ENCODE results near the gene CAMTA1.

The CAMTA1 gene

DNA sequence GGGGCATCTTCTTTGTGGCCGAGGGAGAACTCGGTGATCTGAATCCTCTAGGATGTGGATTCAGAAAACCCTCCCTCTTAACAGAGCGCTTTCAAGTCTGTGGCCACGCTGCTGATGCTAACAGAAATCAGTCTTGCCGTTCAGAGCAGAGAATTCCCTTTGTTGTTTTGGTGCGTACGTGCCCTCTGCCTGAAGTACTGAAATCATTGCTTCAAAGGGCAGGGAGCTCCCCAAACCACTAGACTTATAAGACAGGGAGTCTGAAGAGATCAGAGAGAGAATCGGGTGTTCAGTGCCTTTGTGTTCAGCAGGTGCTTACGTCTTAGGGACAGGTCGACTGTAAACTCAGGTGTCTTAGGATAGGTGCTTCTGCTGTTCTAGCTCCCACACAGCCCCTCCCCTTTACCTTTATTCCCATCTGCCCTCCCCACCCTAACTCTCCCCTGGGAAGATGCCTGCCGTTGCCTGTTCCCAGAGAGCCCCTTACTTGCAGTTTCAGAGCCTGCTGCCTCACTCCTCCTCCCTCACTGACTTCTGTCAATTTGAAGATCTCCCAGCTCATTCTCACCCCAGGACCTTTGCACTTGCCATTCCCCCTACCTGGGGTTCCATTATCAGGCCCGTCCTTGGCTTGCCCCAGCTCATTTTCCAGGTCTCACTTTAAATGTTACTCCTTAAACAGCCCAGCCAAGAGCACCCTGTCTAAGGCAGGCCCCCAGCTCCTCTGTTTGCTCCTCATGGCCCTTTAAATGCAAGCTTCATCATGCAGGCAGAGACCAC lies 143.0 kb downstream of the CAMTA1 start:
- no peak for DNase-seq (ENCODE audit: low read depth in 2 of 2)

DNA sequence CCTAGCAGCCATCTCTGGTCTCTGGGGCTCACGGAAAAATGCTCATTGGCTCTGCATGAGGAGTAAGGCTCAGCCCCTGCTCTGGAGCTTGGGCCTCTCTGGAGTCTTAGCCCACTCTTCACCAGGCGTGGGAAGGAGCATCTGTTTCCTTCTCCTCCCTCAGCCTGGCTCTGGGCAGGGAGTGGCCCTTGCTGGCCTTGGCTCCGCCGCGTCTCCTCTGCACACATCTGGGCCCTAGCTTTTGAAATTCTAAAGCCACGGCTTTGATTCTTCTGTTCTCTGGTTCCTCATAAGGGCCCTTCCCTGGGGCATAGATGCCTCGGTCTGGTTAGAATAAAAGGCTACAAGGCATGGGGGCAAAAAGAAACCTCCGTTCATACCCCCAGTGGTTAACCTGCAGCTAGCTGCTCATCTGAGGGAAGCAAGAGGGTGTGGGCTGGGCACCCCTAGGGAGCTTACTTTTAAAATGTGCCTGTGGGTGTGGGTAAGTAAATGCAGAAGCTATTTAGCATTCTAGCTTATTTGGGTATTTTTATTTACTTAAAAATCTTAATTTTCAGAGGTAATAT lies 145.6 kb downstream of the CAMTA1 start:
- no peak for DNase-seq (ENCODE audit: low read depth in 2 of 2)

GRCh38 chr1:6935361-6935883 lies 150.2 kb downstream of the CAMTA1 start:
- no peak for DNase-seq (ENCODE audit: low read depth in 2 of 2)

DNA sequence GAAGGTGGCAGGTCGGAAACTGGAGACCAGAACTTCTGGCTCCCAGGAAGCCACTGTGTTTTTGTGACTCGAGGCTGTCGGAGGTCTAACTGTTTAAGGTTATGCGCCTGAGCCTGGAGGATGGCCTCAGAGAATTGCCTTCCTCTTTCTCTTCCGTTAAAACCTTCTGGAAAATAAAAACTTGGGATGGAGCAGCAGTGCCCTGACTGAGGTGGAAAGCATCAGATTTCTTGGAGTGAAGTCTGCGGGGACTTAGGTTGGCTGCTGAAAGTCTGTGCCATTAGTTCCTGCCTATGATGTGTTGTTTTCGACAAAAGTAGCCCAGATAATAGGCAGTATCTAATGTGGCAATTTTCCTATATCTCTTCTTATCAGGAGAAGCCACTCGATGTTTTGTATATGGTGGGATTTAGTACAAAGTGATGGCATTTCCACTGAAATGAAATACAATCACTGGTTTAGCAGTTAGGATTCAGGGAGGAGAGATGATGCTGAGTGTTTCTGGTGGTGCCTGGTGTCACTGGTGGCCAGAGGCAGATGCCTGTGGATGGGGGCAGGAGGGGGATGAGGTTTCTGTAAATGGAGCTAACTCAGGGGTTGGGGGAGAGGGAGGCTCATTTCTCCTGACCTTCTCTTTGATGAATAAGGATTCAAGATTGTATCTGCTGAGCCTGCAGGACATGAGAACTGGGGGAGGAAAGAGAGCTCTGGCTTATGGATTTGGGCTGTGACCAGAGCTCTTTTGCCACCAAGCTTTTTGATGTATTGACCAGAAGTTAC lies 150.8 kb downstream of the CAMTA1 start:
- no peak for DNase-seq (ENCODE audit: low read depth in 2 of 2)

DNA sequence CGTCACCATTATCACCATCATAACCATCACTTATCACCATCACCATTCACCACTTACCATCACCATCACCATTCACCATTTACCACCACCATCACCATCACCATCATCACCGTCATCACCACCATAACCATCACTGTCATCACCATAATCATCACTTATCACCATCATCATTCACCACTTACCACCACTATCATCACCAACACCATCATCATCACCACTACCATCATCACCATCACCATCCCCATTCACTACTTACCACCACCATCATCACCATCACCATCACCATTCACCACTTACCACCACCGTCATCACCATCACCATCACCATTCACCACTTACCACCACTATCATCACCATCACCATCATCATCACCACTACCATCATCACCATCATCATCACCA lies 151.8 kb downstream of the CAMTA1 start:
- no peak for DNase-seq (ENCODE audit: low read depth in 2 of 2)

DNA sequence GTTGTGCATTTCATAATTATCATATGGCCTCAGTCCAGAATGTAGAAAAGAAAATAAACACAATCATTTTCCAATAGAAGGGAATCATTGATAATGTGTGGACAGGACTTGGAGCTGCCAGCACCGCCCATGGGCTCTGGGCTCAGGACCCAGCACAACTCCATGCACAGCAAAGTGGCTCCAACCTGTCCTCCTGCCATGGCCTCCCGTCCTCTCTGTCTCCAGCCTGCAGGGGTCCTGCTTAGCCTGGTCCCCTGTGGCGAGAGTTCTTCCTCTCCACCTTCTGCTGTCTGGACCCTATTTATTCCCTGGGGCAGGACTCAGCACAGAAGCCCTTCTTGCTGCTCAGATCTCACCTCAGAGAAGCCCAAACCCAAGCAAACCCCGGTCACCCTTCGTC lies 154.1 kb downstream of the CAMTA1 start:
- DNase-seq (ENCODE audit: low read depth in 2 of 2) = no peak

DNA sequence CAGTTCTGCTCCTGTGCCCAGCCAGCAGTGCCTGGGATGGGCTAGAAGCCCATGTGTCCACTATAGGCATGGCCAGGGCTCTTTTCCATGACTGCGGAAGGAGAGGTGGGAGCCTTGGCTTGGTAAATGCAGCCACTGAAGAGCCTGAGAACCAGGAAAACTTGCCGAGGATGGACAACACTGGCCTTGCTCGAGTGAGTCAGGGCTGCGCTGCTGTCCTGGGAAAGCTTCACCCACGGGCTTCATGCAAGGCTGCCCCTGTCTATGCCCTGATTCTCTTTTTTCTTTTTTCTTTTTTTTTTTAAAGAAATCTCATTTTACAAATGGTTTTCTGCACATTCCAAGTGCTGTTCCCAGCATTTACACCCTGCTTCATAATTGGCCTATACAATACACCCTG lies 156.5 kb downstream of the CAMTA1 start:
- DNase-seq (ENCODE audit: low read depth in 2 of 2) = no peak

GRCh38 chr1:6942990-6943389 lies 157.7 kb downstream of the CAMTA1 start:
- no peak for DNase-seq (ENCODE audit: low read depth in 2 of 2)

DNA sequence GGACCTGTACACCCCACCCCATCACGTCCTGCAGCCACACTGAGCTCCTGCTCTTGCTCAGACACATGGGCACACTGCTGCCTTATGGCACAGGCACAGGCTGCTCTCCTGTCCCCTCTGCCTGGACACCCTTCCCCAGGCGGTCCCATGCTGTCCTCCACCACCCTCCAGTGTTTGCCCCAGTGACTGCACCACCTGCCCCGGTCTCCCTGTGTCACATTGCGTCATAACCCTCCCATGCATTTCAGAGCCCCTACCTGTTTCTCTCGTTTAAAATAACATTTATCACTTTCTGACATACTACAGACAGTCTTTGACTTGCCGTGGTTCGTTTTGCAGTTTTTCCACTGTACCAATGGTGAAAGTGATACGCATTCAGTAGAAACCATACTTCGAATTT lies 159.2 kb downstream of the CAMTA1 start:
- DNase-seq (ENCODE audit: low read depth in 2 of 2) = no peak

DNA sequence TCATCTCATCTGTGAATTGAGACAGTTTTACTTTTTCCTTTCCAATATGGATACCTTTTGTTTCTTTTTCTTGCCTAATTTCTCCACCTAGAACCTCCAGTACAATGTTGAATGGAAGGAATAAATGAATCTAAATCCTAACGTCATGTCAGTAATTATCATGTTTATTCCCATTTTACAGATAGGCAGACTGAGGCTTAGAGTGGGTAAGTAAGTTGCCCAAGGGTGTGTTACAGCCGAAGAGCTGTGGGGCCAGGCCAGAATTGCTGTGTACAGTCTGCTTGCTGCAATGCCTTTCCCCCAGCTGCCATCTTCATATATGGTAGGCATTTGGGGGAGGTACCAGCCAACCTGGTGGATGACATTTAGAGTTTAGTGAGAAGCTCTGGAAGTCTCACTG lies 162.7 kb downstream of the CAMTA1 start:
- DNase-seq (ENCODE audit: low read depth in 2 of 2) = no peak

- no peak for DNase-seq (ENCODE audit: low read depth in 2 of 2)
Measured at GRCh38 chr1:6948416-6948815, 163.2 kb downstream of the CAMTA1 start.

DNA sequence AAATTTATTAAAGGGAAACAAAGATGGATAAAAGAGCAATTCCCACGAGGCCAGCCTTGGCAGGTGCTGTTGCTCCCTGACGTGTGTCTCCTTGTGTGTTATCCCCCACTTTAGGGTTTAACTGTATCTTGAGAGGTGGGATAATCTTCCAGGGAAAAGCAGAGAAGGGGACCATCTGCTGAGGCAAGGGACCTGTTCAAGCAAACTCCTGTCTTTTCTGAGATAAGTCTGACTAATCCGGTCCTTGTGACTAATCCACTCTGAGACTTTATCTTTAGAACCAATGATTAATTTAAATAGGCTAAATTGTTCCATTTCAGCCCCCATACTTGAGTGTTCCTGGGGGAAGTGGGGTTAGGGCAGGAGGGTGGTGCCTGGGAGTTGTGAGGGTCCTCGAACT lies 163.6 kb downstream of the CAMTA1 start:
- DNase-seq (ENCODE audit: low read depth in 2 of 2) = no peak

- no peak for DNase-seq (ENCODE audit: low read depth in 2 of 2)
Measured at GRCh38 chr1:6950001-6950765, 164.9 kb downstream of the CAMTA1 start.

DNA sequence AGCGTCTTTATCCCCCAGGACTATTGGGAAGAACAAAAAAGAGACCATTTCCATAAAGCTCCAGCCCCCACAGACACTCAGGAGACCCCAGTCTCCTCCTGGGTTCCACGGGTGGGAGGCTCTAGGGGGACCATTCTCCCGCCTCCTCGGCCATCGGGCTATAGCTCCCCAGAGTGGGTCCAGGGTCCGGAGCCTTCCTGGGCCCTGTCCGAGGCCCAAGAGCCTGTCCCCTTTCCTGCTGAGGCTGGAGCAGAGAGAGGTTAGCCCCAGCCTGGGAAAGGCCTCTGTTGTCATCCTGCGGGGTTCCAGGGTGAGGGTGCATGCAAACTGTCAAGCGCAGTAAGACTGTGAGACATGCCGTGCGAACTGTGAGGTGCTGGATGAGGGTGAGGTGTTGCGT lies 166.3 kb downstream of the CAMTA1 start:
- no peak for DNase-seq (ENCODE audit: low read depth in 2 of 2)

DNA sequence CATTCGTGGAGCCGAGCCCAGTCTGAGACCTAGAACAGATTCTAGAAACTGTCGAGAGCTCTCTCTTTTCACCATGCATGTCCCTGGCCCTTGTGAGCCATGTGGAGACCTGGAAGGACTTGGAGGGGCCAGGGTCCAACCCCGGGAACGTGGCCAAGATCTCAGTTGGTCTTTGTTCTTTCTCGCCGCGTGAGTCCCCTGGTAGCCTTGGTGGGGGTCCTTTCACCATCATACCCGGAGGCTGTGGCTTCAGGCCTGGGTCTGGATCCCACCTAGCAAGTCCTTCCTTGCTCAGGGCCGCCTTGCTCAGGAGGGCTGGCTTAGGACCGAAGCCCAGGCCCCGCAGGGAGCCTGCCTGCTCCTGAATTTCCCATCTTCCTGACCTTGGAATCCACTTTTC lies 168.0 kb downstream of the CAMTA1 start:
- DNase-seq (ENCODE audit: low read depth in 2 of 2) = no peak

- no peak for DNase-seq (ENCODE audit: low read depth in 2 of 2)
Measured at GRCh38 chr1:6953907-6954364, 168.7 kb downstream of the CAMTA1 start.

DNA sequence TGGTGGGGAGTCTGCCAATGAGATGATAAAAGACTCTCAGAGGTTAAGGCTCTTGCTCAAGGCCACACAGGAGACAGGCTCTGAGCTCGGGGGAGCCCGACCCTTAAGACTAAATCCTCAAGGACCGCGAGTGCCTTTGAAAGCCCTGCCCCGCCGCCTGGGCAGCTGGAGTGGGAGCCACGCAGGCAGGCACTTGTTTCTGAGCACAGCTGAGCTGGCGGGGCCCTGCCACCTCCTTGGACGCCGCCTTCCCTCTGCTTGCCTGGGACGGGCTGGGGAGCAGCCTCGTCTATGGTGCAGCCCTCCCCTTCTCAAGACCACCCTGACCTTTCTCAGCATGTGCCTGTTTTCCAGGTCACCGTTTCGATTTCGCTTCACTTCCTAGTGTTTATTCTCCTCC lies 169.3 kb downstream of the CAMTA1 start:
- DNase-seq (ENCODE audit: low read depth in 2 of 2) = no peak

GRCh38 chr1:6955357-6956094 lies 170.3 kb downstream of the CAMTA1 start:
- no peak for DNase-seq (ENCODE audit: low read depth in 2 of 2)

GRCh38 chr1:6956488-6957159 lies 171.4 kb downstream of the CAMTA1 start:
- no peak for DNase-seq (ENCODE audit: low read depth in 2 of 2)

DNA sequence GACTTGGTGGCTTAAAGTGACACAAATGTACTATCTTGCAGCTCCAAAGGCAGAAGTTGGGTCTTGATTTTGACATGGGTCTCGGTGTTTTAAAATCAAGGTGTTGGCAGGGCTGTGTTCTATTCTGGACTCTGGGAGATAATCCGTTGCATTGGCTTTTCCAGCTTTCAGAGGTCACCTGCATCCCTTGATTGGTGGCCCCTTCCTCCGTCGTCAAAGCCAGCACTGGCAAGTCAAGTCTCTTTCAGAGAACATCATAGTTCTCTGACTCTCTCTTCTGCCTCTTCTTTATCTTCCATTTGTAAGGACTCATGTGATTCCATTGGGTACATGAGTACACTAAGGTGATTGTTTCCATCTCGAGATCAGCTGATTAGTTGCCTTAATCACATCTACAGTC lies 172.1 kb downstream of the CAMTA1 start:
- DNase-seq (ENCODE audit: low read depth in 2 of 2) = no peak

Measured in stimulated activated CD4-positive, alpha-beta T cell treated with anti-CD3 and anti-CD28 coated beads, Interleukin-4, amount 100 ng/mL, for 48 hours (primary cell).